Effector CD8-positive, alpha-beta T cell (primary cell): ENCODE results near the gene CERS1.
A peak's percentile ranks its signal among the peaks of the same experiment; 100 is the strongest.

ENCODE experiments used
- DNase-seq: peaks from one replicate; lab custom pipeline; 2025; lab: John Stamatoyannopoulos, UW

CERS1 gene

DNA sequence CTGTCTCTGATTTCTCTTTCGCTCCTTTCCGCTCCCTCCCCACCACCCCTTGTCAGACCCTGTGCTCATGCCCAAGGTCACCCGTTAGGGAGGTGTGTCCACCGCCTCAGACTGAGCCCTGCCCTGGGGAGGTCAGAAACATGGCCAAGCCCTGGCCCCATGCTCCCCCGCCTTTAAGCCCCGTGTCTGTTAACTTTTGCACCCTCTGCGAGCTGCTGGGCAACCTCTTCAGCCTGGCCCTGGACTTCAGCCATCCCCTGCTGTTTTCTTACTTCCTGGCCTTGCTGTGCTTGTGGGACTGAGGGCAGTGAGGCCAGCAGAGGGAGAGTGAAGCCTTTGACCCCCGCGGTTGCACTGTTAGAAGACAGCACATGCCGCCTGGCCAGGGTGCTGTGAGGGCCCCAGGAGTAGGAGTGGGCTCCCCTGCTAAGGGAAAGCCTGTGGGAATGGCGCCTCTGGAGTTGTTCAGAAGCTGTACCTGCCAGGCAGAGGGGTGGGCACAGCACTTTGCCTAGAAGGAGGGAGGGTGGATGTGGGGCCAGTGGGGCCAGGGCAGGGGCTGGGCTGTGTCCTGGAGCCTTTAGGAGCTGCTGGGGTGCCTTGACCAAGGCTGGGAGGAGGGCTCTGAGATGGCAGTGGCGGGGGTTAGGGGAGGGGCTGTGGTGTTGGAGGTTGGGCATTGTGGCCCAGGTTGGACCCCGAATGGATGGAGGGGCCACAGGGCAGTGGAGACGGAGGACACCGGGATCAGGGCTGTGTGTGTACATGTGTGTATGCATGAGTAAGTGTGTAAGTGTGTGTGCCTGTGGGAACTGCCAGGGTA lies 56.3 kb downstream of the CERS1 start:
- no peak for DNase-seq

GRCh38 chr19:18834644-18834984 lies 61.3 kb downstream of the CERS1 start:
- DNase-seq, result no peak

DNA sequence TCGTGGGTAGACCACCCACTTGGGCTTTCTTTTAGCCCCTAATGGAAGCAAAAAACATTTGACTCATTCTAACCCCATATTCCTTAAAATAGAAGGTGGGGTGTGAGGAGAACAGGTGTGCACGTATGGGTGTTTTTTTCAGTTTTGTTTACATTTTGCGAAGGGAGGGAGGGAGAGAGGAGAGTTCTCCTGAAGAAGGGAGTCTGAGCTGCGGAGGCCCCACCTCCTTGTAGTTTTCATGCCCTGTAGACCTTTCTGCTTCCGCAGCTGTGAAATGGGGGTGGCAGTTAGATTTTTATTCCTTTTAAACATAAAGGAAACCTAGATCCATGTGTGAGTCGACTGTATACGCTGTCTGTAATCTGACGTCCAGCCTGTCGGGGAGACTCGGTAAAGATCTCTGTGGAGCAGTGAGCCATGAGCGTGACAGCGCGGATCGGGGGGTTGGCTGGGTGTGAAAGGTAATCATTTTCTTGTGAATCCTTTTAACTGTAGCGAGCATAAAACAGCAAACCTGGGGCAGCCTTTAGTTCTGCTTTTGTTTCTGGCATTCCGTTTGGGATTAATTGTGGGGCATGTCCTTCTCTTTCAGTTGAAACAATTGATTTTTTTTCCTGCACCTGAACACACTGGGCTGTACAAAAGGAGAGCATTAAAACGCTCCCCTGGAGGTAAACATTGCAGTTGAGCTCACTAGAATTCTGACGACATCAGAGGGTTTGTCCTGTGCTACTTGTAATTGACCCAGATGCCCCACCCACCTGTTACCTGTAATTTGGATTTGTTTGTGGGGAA lies 61.9 kb downstream of the CERS1 start:
- DNase-seq, result no peak

DNA sequence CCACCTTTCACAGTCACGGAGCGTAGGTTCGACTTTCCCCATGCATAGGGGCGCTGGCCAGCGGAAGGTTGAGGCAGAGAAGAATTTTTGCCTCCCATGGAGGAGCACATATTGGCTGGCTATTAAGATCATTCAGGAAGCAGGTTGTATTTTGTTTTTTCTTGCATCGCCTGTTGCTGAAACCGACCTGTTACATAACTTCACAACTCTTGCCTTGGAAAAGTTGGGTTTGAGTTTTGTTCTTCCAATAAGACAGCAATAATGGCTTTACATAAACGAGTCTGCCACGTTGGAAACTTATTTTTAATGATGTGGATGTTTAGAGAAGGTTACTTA lies 62.8 kb downstream of the CERS1 start:
- no peak for DNase-seq

DNA sequence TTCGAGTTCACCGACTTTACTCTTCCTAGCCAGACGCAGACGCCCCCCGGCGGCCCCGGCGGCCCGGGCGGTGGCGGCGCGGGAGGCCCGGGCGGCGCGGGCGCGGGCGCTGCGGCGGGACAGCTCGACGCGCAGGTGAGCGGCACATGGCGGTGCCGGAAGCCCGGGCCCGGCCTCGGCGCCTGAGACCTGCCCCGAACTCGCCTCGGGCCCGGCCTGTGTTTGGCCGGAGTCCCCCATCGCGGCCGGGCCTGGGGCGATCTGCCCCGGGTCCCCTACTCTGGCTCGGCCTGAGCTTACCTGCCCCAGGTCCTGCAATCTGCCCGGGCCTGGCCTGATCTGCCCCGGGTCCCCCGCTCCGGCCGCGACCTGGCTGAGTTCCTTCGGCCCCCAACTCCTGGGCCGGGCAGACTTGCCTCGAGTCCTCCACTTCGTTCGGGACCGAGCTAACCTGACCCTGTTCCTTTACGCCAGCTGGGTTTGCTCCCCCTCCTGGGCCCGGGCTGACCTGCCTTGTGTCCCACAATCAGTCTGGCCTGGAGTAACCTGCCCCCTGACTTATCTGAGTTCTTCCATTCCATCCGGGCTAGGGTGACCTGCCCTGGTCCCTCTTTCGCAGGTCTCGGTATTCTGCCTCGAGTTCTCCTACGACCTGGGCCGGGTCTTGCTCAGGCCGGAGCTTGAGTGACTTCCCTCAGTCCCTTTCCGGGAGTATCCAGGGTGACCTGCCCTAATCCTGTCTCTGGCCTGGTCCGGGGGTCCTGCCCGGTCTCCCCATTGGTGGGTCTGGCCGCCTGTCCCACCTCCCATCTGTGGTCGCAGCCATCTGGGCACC lies 63.4 kb downstream of the CERS1 start:
- no peak for DNase-seq

GRCh38 chr19:18831524-18832305 lies 64.2 kb downstream of the CERS1 start, which contains the start of gene UPF1:
TSS of gene UPF1 (plus strand) at chr19:18831959. CDS start at chr19:18832210, 251 bp downstream.
- peak; percentile 94 for DNase-seq

DNA sequence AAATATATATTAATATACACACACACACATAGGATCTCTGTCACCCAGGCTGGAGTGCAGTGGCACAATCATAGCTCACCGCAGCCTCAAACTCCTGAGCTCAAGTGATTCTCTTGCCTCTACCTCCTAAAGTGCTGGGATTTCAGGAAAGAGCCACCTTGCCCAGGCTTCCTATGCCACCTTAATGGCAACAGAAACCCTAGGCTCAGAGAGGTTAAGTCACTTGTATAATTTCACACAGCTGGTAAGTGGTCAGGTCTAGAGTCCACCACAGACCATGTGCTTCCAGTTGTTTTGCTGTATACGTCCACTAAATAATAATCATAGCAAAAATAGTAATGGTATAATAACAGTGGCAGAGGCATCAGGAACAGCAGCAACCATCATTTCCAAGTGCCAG lies 65.5 kb downstream of the CERS1 start:
- no peak for DNase-seq

DNA sequence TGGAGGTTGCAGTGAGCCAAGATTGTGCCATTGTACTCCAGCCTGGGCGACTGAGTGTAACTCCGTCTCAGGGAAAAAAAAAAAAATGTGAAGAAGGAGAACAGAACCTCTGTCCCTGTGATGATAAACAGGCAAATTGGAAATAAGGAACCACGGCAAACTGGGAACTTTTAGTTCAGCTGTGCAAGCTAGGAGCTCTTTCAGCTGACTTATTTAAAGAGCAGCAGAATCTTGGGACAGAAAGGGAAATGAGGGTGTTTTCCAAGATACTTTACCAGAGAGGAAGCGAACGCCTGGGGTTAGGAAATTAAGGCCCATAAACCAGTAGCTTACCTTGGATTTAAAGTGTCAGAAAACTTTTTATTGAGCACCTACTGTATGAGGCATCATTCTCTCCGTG lies 67.2 kb downstream of the CERS1 start:
- no peak for DNase-seq
